ENCODE data around the gene VAPB. TPM values are rescaled to one million over a fixed set of nuclear protein-coding genes. Genes with fewer than 3 reads are reported as not detected.

Gene VAPB
- polyA plus RNA-seq, 1 experiment, result 43.8 TPM

DNA sequence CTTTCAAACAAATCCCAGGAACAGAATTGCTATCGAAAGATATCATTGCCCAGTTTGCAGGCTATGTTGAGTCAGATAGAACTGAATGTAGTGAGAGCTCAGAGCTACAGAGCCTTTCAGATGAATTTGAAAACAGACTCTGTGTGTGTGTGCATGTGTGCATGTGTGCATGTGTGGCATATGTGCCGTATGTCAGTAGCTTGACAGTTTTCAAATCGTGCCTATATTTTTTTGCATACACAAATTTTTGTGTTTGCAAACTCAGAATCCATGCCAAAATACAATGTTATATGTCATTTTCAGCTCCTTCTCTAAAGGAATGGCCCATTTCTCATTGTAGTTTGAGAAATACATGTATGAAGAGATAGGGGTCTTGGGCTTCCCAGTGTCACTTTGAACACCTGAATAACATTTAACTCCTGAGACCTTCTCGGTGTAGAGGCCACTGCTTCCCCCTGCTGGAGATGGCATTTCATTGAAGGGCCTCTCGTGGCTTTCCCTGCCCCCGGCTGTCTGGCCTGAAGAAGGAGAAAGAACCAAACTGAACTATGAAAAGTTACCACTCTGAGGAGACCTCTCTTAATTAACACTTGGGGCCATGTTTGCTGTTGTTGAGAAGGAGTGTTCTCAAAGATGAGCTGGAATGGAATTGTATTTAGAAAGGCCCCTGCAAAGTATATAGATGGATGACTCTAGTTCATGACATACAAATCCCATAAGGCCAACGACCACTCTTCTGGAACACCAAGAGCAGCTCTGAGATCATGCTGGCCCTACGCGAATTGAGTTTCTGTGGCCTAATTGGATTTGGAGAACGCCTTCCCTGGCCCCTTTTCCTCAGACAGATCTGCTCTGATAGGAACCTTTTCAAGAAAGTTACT, 58.7 kb downstream of the VAPB start:
- no peaks in the 10 kb centered on the region for H3K9me3 ChIP-seq (ENCODE audit: control insufficient read depth, insufficient read depth, low read length)
- H3K4me3 ChIP-seq (ENCODE audit: low read depth, low read length), result no peak overlapping the region
- peak; percentile 84 for TF ChIP-seq CTCF (IDR thresholded peaks at IDR 0.05; ENCODE audit: low read depth, low read length)
- ChIA-PET POLR2A (no interaction called here), CTCF (interaction anchor here (0.6 to 4.2 kb wide), 37 partner anchors 9 to 1937 kb away, joined by 3 to 68 read pairs (median 4); partner anchors contain the start of genes STX16 and VAPB)
- H3K27ac ChIP-seq (ENCODE audit: low read depth, low read length), result no peak overlapping the region
- no peaks in the 10 kb centered on the region for H3K27me3 ChIP-seq (ENCODE audit: control insufficient read depth, insufficient read depth, low read length)
- peak; percentile 20 for DNase-seq (ENCODE audit: low read depth, low spot score)

DNA sequence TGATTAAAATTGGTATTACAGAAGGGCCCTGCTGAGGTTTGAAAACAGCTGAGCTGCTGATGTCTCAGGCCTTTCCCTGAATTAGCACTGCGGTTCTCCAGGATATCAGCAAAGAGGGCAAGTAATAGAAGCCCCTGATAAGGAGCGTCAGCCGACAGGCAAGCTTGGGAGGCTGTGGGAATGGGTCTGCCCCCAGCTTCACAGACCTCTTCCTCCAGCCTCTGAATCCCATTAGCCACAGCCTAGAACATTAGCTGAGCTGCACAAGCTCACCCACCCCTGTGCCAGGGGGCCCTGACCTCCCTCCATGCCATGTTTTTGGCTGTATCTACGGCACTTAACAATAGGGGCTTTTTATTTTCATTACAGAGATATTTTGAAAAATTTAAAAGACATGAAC, 59.9 kb downstream of the VAPB start:
- Histone ChIP-seq H3K27ac (ENCODE audit: low read depth, low read length) (no peak overlapping the region), H3K27me3 (ENCODE audit: control insufficient read depth, insufficient read depth, low read length) (no peaks in the 10 kb centered on the region), H3K4me3 (ENCODE audit: low read depth, low read length) (no peak overlapping the region), H3K9me3 (ENCODE audit: control insufficient read depth, insufficient read depth, low read length) (no peaks in the 10 kb centered on the region)
- ChIA-PET POLR2A (no interaction called here), CTCF (interaction anchor here (1.6 to 4.2 kb wide), 3 partner anchors 202 to 212 kb away, joined by 3 to 68 read pairs (median 7); partner anchors contain the start of gene STX16)
- TF ChIP-seq CTCF (IDR thresholded peaks at IDR 0.05; ENCODE audit: low read depth, low read length), result no peak
- DNase-seq (ENCODE audit: low read depth, low spot score), result no peak

- ChIA-PET CTCF (interaction anchor here (4.2 kb wide), 1 partner anchor 213 kb away, joined by 68 read pairs; no protein-coding TSS in a partner anchor), POLR2A (interaction anchor here (0.6 kb wide), 1 partner anchor 13 kb away, joined by 3 read pairs; no protein-coding TSS in a partner anchor)
- H3K27me3 ChIP-seq (ENCODE audit: control insufficient read depth, insufficient read depth, low read length), result no peaks in the 10 kb centered on the region
- no peak overlapping the region for H3K27ac ChIP-seq (ENCODE audit: low read depth, low read length)
- DNase-seq (ENCODE audit: low read depth, low spot score), result no peak
- H3K4me3 ChIP-seq (ENCODE audit: low read depth, low read length), result no peak overlapping the region
- no peaks in the 10 kb centered on the region for H3K9me3 ChIP-seq (ENCODE audit: control insufficient read depth, insufficient read depth, low read length)
- TF ChIP-seq CTCF (IDR thresholded peaks at IDR 0.05; ENCODE audit: low read depth, low read length), result no peak
Measured at GRCh38 chr20:58449681-58450221, 60.7 kb downstream of the VAPB start.

DNA sequence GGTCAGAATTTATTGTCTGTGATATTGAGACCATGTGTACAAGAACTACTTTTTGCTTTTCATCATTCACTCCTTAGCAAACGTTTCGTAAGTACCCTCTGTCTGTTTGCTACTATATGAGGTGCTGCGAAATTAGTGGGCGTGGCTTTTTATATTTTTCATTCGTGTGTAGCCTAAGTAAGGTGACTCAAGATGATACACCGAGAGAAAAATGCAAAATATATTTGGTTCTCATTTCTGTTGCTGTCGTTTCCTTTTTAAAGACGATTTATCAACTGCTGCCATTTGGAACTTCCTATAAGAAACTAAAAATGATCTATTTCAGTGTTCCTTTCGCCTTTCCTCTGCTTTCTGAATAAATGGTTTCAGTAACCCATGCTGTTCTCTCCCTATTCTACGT, 61.2 kb downstream of the VAPB start:
- no peak for DNase-seq (ENCODE audit: low read depth, low spot score)
- H3K4me3 ChIP-seq (ENCODE audit: low read depth, low read length), result no peak overlapping the region
- no peak overlapping the region for H3K27ac ChIP-seq (ENCODE audit: low read depth, low read length)
- no peak for TF ChIP-seq CTCF (IDR thresholded peaks at IDR 0.05; ENCODE audit: low read depth, low read length)
- no peaks in the 10 kb centered on the region; the same call in 1 of the 2 replicates for H3K9me3 ChIP-seq (ENCODE audit: control insufficient read depth, insufficient read depth, low read length)
- no peaks in the 10 kb centered on the region for H3K27me3 ChIP-seq (ENCODE audit: control insufficient read depth, insufficient read depth, low read length)
- POLR2A ChIA-PET, result no interaction called here
- CTCF ChIA-PET, result interaction anchor here (0.6 to 4.2 kb wide), 2 partner anchors 213 to 280 kb away, joined by 5 to 68 read pairs; no protein-coding TSS in a partner anchor
